Measurements from ENCODE around the gene CBLN1.

DNA sequence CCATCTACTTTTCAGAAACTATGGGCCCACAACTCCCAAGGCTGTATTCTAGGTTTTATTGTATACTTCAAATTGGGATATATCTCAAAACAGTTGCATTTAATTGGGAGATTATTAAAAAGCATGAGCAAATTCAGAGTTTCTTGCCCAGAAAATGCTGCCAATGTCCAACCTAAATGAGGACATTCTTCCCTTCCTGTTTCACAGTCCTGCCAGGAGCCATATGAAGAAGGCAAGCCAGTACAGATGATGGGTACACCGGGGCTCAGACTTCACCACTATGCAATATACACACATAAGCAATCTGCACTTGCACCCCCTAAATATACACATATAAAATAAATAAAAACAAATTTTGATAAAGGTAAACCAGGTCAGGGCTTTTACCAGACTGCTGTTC, 34.0 kb upstream of the CBLN1 start:
- TF ChIP-seq, protein P1, sequence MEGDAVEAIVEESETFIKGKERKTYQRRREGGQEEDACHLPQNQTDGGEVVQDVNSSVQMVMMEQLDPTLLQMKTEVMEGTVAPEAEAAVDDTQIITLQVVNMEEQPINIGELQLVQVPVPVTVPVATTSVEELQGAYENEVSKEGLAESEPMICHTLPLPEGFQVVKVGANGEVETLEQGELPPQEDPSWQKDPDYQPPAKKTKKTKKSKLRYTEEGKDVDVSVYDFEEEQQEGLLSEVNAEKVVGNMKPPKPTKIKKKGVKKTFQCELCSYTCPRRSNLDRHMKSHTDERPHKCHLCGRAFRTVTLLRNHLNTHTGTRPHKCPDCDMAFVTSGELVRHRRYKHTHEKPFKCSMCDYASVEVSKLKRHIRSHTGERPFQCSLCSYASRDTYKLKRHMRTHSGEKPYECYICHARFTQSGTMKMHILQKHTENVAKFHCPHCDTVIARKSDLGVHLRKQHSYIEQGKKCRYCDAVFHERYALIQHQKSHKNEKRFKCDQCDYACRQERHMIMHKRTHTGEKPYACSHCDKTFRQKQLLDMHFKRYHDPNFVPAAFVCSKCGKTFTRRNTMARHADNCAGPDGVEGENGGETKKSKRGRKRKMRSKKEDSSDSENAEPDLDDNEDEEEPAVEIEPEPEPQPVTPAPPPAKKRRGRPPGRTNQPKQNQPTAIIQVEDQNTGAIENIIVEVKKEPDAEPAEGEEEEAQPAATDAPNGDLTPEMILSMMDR (IDR thresholded peaks at IDR 0.05 in 4 of 5, conservative IDR thresholded peaks at IDR 0.05 in 1 of 5) = no peak
- no peak for TF ChIP-seq POLR2A (IDR thresholded peaks at IDR 0.05)
